SU-DHL-6 (cell line): ENCODE measurements around the gene GPATCH4.

Experiments
- H2AFZ ChIP-seq: fragments of 200-600 bp; sonication (generic); 2 replicates; pipeline ENCODE4 v1.6.1; 2014; ENCODE audit warnings: low read depth, mild to moderate bottlenecking, moderate library complexity, mixed read lengths, antibody characterized with exemption, low read length; ENCODE audit not compliant: severe bottlenecking
- H3F3A ChIP-seq: fragments of 200-600 bp; shearing (Covaris generic); 2 replicates; pipeline ENCODE4 v1.6.0; 2016; ENCODE audit warnings: antibody characterized with exemption, mild to moderate bottlenecking; ENCODE audit not compliant: insufficient read depth
- H3K27ac ChIP-seq: fragments of 200-600 bp; sonication (generic); 2 replicates; pipeline ENCODE4 v1.5.1; 2016; ENCODE audit warnings: low read depth, mild to moderate bottlenecking, low read length, moderate library complexity, mixed read lengths
- H3K27me3 ChIP-seq: fragments of 200-600 bp; sonication (generic), shearing (Covaris generic); 2 replicates; pipeline ENCODE4 v1.6.0; 2014; ENCODE audit warnings: mild to moderate bottlenecking, low read length
- H3K36me3 ChIP-seq: fragments of 200-600 bp; sonication (generic); 2 replicates; pipeline ENCODE4 v1.6.1; 2014; ENCODE audit warnings: mild to moderate bottlenecking, low read length, mixed read lengths
- H3K4me2 ChIP-seq: fragments of 300-600, 200-600 bp; shearing (Covaris generic), sonication (generic); 2 replicates; pipeline ENCODE4 v1.6.0; 2014; ENCODE audit warnings: low read length, low read depth, mild to moderate bottlenecking; ENCODE audit not compliant: poor library complexity, severe bottlenecking
- H3K4me3 ChIP-seq: fragments of 200-600 bp; sonication (generic); 2 replicates; pipeline ENCODE4 v1.5.1; 2014; ENCODE audit warnings: antibody characterized with exemption, low read length, mild to moderate bottlenecking, mixed read lengths; ENCODE audit not compliant: insufficient read depth, poor library complexity, severe bottlenecking
- H3K79me2 ChIP-seq: fragments of 200-600 bp; sonication (generic); 2 replicates; pipeline ENCODE4 v1.6.1; 2014; ENCODE audit warnings: mild to moderate bottlenecking, low read length, moderate library complexity; ENCODE audit not compliant: insufficient read depth
- H3K9ac ChIP-seq: fragments of 200-600 bp; sonication (generic); 2 replicates; pipeline ENCODE4 v1.7.0; 2014; ENCODE audit warnings: mild to moderate bottlenecking, low read length
- H3K9me2 ChIP-seq: fragments of 200-600 bp; sonication (generic); replicated peaks from 2 replicates; pipeline ENCODE4 v1.6.1; 2014; ENCODE audit warnings: low read length; ENCODE audit not compliant: insufficient read depth
- H3K9me3 ChIP-seq: fragments of 200-600 bp; sonication (generic); 2 replicates; pipeline ENCODE4 v1.6.1; 2014; ENCODE audit warnings: low read length, mixed read lengths; ENCODE audit not compliant: insufficient read depth
- H4K20me1 ChIP-seq: fragments of 200-600 bp; sonication (generic); 2 replicates; pipeline ENCODE4 v1.6.1; 2014; ENCODE audit warnings: low read depth, mild to moderate bottlenecking, antibody characterized with exemption, low read length, moderate library complexity, mixed read lengths
- EZH2phosphoT487 ChIP-seq: fragments of 200-600 bp; sonication (generic), shearing (Covaris generic); conservative IDR thresholded peaks from 2 replicates; pipeline ENCODE4 v1.6.1; 2018; ENCODE audit warnings: mild to moderate bottlenecking, antibody characterized with exemption, low read length, moderate library complexity, mixed read lengths
- TF ChIP-seq, protein P1 (sequence below): fragments of 200-600 bp; sonication (generic); IDR thresholded peaks from one replicate; pipeline ENCODE4 v1.5.1; 2017; ENCODE audit warnings: antibody characterized with exemption, mild to moderate bottlenecking, low read length, moderate library complexity; ENCODE audit not compliant: insufficient read depth, poor library complexity, severe bottlenecking

GPATCH4 gene

DNA sequence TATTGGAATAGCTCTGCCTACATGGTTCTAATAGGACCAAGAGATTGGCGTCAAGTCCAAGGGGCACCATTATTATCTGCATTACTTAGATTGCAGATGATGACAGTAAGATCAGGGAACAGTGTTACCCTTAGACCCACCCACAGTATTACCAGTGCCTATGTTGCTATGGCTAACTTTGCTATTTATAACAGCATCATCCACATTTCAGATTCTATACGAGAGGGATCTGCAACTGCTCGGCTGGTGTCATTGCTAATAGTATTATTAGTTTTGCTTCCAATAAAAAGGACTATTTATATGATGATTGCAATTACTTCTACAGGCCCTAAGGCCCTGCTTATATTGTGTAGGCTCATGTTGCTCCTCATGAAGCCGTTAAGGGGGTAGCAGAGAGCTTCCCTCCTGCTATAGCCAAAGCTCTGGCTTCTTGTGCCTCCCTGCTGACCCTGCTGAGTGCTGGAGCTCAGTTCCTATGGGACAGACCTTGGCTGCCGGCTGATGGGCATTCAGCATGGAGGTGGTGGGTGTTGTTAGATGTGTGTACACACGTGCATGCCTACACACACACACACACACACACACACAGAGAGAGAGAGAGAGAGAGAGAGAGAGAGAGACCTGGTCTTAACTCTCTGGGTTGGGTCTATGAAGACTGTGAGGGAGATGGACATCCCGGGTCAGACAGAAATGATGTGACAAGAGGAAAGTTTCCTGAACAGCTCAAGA, 41.9 kb upstream of the GPATCH4 start:
- H4K20me1 ChIP-seq: no peaks in the 10 kb centered on the region
- no peak overlapping the region for H3K4me3 ChIP-seq
- no peaks in the 10 kb centered on the region for H3F3A ChIP-seq
- H3K9me2 ChIP-seq: no peaks in the 10 kb centered on the region
- H3K27ac ChIP-seq: no peak overlapping the region
- no peak overlapping the region for H3K9ac ChIP-seq
- no peaks in the 10 kb centered on the region for H3K36me3 ChIP-seq
- TF ChIP-seq, protein P1, sequence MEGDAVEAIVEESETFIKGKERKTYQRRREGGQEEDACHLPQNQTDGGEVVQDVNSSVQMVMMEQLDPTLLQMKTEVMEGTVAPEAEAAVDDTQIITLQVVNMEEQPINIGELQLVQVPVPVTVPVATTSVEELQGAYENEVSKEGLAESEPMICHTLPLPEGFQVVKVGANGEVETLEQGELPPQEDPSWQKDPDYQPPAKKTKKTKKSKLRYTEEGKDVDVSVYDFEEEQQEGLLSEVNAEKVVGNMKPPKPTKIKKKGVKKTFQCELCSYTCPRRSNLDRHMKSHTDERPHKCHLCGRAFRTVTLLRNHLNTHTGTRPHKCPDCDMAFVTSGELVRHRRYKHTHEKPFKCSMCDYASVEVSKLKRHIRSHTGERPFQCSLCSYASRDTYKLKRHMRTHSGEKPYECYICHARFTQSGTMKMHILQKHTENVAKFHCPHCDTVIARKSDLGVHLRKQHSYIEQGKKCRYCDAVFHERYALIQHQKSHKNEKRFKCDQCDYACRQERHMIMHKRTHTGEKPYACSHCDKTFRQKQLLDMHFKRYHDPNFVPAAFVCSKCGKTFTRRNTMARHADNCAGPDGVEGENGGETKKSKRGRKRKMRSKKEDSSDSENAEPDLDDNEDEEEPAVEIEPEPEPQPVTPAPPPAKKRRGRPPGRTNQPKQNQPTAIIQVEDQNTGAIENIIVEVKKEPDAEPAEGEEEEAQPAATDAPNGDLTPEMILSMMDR: no peak
- no peak for TF ChIP-seq EZH2phosphoT487
- no peaks in the 10 kb centered on the region for H3K79me2 ChIP-seq
- H3K4me2 ChIP-seq: no peak overlapping the region
- H3K27me3 ChIP-seq: no peaks in the 10 kb centered on the region
- no peaks in the 10 kb centered on the region for H3K9me3 ChIP-seq
- no peak overlapping the region for H2AFZ ChIP-seq

DNA sequence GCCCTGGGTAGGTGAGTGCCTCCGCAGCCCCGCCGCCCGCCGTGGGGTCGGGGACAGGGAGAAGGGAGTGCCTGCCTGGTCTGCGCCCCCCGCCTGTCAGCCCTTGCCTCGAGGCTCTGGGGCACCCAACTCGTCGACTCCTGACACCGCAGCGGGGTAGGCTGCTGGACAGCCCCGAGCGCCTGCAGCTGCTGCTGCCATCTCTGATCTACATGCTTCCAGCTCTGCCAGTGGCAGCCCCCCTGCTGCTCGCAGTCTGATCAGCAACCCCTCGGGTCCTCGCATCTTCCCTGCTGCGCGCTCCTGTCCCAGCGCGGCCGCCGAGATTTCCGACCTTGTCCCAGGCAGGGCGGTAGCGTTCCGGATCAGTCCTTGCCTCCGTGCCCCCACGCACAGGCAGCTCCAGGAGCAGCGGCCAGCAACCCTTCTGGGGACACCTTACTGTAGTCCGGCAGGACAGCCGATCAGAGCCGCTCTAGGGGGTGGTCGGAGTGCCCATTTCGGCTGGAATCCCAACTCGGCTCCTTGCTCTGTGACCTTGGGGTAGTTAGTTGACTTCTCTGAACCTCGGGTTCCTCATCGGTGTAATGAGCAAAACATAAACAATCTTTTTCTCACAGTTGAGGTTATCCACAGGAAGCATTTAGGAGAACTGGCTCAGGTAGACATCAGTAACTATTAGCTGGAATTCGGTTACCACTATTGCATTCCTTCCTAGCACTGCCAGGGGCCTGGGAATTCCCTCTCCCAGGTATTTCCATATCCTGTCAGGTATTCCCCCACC, 41.2 kb upstream of the GPATCH4 start:
- Histone ChIP-seq H3K9me3 (no peaks in the 10 kb centered on the region), H3K4me3 (no peak overlapping the region), H3K36me3 (no peaks in the 10 kb centered on the region), H4K20me1 (no peaks in the 10 kb centered on the region), H3K27ac (no peak overlapping the region), H3K27me3 (no peaks in the 10 kb centered on the region), H3F3A (no peaks in the 10 kb centered on the region), H3K79me2 (no peaks in the 10 kb centered on the region), H2AFZ (no peak overlapping the region), H3K9me2 (no peaks in the 10 kb centered on the region), H3K4me2 (no peak overlapping the region), H3K9ac (no peak overlapping the region)
- TF ChIP-seq, protein P1: no peak
- TF ChIP-seq EZH2phosphoT487: no peak

DNA sequence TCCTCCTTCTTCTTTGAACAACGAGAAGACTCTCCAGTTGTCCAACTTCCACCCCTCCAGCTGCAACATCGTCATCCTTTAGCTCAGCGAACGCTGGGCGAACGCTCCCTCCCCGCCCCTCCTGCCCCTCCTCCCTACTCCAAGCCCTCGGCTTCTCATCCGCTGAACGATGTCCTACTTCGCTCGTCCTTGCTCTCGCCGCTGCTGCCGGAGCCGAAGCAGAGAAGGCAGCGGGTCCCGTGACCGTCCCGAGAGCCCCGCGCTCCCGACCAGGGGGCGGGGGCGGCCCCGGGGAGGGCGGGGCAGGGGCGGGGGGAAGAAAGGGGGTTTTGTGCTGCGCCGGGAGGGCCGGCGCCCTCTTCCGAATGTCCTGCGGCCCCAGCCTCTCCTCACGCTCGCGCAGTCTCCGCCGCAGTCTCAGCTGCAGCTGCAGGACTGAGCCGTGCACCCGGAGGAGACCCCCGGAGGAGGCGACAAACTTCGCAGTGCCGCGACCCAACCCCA, 40.5 kb upstream of the GPATCH4 start, which contains the start of gene BCAN:
Gene BCAN, plus strand, starts transcription at position 357 of the 504 bp plus-strand sequence. CDS start 3,938 bp downstream, outside the sequence.
- no peaks in the 10 kb centered on the region for H3K36me3 ChIP-seq
- H3K4me3 ChIP-seq: no peak within 1 kb of the TSS
- no peaks in the 10 kb centered on the region for H3F3A ChIP-seq
- no peaks in the 10 kb centered on the region for H4K20me1 ChIP-seq
- H3K4me2 ChIP-seq: no peak within 1 kb of the TSS
- no peak within 1 kb of the TSS for H3K27ac ChIP-seq
- no peaks in the 10 kb centered on the region for H3K79me2 ChIP-seq
- no peaks in the 10 kb centered on the region for H3K27me3 ChIP-seq
- no peak within 1 kb of the TSS for H3K9ac ChIP-seq
- H3K9me3 ChIP-seq: no peaks in the 10 kb centered on the region
- H2AFZ ChIP-seq: no peak within 1 kb of the TSS
- no peak for TF ChIP-seq EZH2phosphoT487
- TF ChIP-seq, protein P1: no peak
- H3K9me2 ChIP-seq: no peaks in the 10 kb centered on the region
